ENCODE data around the gene SQSTM1.

The SQSTM1 gene

DNA sequence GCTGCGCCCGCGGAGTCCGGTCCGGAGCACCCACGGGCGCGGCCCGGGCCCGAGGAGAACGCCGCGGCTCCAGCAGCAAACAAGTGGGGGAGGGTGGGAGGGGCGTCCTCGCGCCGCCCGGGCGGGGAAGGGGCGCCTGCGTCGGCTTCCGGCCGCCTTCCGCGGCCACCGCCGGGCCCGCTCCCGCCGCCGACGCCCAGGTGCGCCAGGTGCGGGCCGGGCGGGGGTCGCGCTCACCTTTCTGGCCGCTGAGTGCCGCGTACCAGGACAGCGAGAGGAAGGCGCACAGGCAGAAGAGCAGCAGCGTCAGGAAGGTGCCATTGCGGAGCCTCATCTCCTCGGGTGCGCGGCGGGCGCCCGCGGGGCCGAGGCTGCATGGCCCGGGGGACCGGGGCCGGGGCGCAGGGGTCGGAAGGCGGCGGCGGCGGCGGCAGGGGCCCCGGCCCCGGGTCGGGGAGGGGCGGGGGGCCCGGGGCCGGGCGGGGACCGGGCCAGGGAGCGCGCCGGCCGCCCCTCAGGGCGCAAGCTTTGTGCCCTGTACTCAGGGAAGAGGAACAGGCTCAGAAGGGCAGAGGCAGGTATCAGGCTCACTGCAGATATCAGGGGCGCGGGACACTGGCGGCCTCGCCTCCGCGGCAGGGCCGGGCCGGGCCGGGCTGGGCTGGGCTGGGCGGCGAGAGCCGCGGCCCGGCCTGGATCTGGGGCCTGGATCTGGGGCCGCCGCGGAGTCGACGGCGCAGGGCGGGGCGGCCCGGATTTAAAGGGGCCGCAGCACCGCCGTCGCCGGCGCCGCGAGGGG is 14.3 kb upstream of the SQSTM1 start, which contains the start of gene MGAT4B:
MGAT4B (minus strand) TSS at position 617 of the 799 bp plus-strand sequence; CDS start at position 334, 283 bp downstream.
- DNase-seq (ENCODE audit: low read depth), result no peak

- DNase-seq (ENCODE audit: low read depth), result no peak
Measured at GRCh38 chr5:179812135-179812825, 8.4 kb upstream of the SQSTM1 start.

DNA sequence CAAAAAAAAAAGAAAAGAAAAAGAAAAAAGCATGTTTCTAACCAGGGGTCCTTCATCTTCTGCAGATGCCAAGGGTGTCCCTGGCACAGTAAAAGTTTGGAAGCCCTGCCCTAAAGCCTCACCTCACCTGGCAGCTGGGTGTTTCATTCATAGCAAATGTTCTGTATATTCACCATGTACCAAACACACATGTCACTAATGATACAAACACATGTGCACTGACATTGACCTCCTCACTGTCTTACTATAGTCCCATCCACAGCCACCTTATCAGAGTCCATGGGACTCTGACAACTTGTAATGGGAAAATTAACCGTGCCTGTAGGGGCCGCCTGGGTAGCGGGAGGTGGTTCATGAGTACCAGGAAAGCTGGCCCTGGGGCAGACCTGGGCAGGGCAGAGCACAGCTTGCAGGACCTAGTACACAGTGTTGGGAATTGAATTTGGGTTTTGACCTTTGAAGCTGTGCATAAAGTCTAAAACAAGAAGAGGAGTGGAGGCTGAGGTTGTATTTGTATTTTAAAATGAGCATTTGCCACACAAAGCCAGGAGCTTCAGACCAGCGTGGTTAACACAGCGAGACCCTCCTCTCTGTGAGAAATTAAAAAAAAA is 7.6 kb upstream of the SQSTM1 start:
- DNase-seq (ENCODE audit: low read depth), result no peak

DNA sequence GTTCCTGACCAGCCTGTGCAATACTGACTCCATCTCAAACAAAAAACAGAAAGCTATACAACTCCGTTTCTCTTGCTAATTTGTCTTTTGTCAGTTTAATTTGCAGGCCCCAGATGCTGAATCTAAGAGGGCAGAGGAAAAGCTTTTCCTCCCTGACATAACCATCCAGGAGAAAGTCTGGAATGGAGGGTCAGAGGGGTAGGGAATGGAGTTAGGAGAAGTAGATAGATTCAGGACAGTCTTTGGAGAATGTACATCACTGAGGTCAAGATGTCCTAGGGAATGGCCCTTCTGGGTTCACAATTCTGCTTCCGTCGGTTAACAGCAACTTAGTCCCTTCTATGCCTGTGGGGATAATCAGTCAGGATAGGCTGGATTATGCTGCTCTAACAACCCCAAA is 6.6 kb upstream of the SQSTM1 start:
- DNase-seq (ENCODE audit: low read depth), result no peak

- DNase-seq (ENCODE audit: low read depth), result no peak
Measured at GRCh38 chr5:179815491-179816249, 5.0 kb upstream of the SQSTM1 start.

- DNase-seq (ENCODE audit: low read depth), result no peak
Measured at GRCh38 chr5:179816401-179816795, 4.3 kb upstream of the SQSTM1 start.

DNA sequence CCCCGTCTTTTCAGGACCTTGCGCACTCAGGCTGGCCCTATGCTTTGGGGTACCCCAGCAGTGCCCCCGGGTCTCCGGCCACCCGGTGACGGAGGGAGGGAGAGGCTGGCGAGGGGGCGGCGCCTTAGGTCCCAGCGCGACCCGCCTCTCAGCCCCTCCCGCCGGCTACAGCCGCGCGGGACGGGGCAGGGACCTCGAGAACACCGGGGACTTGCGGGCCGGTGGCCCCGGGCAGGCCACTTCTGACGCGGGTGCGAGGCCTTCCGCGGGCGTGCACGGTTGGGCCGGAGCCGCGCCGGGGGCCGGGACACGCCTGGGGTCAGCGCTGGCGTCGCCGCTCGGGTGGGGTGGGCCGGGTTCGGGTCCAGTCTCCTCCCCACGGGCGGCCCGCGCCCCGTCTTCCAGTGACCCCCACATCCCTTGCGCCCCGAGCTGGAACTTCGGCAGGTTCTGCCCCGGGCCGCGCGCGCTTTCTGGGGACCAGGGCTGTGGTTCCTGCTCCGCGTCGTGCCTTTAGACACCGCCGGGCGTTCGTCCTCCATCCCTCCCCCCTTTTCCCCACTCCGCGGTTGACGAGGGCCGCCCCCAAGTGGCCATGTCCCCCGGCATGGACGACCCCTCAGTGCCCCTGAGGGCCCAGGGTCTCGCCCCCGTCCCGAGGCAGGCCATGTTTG is 3.8 kb upstream of the SQSTM1 start:
- DNase-seq (ENCODE audit: low read depth), result no peak

DNA sequence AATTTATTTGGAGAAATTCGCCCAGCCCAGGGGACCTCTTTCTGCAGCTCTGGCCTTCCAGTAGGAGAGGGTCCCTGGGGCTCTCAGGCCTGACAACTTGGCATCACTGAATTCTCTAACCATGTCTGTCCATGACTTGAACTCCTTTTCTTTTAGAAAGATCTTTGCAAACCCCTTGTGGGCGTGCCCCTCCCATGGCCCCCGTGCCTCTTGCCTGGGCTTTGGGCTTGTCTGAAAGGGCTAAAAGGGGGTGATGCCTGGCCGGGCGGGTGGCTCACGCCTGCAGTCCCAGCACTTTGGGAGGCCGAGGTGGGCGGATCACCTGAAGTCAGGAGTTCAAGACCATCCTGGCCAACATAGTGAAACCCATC is 3.2 kb upstream of the SQSTM1 start:
- DNase-seq (ENCODE audit: low read depth), result no peak

DNA sequence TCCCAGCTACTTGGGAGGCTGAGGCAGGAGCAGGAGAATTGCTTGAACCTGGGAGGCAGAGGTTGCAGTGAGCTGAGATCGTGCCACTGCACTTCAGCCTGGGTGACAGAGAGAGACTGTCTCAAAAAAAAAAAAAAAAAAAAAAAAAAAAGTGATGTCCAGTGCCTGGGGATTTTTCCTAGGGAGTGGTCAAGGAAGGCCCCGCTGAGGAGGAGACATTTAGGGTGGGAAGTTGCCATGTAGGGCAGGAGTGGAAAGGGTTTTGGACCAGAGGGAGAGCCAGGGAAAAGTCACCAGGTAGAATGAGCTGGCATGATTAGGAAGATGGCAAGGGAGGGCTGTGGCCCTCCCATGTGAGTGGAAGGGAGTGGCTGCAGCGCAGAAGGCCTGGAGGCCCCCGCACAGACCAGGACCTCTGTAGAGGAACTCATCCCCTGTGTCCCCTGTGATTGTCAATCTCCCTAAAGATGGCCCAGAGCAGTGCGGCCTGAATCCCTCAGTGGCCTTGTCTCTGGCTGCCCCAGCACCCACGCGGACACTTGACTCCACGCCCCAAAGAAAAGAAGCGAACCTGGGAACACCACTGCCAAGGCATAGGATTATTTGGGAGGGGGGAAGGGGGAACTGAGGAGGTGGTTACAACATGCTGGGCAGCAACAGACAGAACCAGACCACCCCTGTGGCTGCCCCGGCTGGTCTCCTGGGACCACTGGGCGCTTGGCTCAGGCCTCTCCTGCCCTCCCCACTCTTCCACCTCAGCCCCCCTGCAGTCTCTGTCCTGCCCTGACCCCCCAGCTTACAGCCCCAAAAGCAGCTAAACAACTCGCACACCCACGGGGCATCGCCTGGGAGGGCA is 2.6 kb upstream of the SQSTM1 start:
- DNase-seq (ENCODE audit: low read depth), result no peak

- peak; percentile 93 for DNase-seq (ENCODE audit: low read depth)
Measured at GRCh38 chr5:179818746-179819295, 1.9 kb upstream of the SQSTM1 start.

DNA sequence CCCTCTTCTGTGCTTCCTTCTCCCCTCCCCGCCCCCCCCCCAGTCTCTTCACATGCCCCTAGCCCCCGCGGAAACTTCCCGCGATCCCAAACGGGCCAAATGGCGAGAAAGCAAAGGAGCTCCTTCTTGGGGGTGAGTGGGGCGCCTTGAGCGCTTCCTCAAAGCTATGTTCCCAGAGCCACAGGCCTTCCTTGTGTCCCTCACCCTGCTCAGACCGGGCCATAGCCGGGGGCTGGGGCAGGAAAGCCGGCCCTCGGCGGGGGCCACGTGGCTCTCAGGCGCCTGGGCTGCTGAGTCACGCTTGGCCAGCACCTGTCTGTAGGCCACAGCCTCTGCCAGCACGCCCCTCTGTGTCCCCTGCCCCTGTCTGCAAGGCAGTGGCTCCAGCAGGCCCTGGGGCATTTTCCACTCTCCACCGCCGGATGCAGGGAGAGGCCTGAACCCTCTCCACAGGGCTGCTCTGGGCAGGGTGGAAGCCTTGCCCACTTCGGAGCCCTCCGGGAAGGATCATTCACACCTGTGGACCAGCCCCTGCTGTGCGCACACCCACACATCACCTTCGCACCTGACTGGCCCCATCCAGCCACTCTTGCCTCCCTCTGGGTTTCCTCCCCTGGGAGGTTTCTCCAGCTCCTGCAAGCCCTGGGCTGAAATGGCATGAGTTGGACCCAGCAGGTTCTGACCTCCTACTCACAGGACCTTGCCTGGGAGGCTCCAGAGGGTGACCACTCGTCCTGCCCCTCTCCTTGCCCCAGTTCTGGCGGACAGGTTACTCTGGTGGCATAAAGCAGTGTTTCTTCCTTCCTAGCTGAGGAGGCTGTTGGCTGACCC is 1.2 kb upstream of the SQSTM1 start:
- DNase-seq (ENCODE audit: low read depth), result no peak

DNA sequence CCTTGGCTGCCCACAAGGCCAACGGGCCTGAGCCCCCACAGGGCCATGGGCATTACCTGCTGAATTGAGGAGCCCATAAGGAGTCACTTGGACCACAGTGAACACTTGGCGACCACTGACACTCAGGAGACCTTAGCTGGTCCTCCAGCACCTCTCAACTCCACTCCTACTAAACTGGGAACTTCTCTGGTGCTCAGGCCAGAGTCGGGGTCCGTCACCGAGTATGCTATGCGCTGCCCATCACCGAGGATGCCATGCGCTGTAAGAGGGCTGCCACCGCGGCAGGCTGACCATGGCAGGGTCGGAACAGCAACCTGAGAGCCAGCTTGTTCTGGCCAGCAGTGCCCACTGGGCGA is 600 bp upstream of the SQSTM1 start:
- no peak for DNase-seq (ENCODE audit: low read depth)

DNA sequence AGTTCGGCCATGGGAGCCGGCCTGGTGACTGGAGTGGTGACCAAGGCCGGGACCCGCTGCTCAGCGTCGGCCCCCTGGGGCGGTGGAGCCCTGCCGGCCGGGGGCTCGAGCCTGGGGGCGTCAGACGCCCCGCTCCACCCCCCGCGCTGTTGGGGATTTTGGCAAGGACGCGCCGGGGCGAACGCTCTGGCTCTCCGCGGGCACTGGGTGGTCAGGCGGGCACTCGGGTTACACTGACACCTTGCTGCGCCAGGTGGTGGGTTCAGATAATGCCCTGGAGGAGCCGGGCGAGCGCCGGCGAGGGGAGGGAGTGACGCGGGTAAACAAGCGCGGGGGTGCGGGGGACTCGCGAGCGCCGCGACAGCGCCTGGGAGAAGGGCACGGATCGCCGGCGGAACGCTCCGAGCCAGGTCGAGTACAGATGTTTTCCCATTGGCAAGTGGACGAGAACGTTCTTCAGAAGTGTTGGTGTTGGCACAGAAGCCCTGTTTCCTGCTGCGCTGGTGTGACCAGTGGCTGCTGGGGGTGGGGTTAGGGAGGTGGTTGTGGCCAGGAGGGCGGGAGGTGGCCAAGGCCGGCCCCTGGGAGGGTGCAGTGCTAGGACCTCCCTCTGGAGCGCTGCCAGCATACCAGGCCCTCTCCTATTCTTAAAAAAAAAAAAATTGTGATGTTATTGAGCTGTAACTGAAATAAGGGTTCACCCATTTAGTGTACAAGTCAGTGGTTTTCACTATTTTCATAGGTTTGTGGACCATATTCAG is 773 bp downstream of the SQSTM1 start:
- DNase-seq (ENCODE audit: low read depth), result peak; percentile 97

DNA sequence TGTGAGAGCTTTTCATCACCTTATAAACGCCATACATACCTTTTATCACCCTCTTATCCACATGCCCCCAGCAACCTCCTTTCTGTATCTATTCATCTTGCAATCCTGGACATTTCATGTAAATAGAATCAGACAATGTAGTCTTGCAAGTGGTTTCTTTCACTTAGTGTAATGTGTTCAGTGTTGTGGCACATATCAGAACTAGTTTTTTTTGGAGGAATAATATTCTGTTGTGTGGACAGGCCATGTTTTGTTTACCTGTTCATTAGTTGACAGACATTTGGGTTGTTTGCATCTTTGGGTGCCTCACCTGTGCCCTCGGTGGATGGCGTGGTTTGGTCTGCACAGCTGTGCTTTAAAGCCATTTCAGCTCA is 1.3 kb downstream of the SQSTM1 start:
- no peak for DNase-seq (ENCODE audit: low read depth)

GRCh38 chr5:179822444-179822990 is 1.8 kb downstream of the SQSTM1 start:
- DNase-seq (ENCODE audit: low read depth), result no peak

GRCh38 chr5:179823937-179824744 is 3.4 kb downstream of the SQSTM1 start:
- no peak for DNase-seq (ENCODE audit: low read depth)

- DNase-seq (ENCODE audit: low read depth), result no peak
Measured at GRCh38 chr5:179824745-179825112, 4.0 kb downstream of the SQSTM1 start.

GRCh38 chr5:179825655-179826182 is 5.0 kb downstream of the SQSTM1 start:
- DNase-seq (ENCODE audit: low read depth), result no peak

Data from fibroblast of the conjunctiva (primary cell).